Measurements from ENCODE around the gene RITA1.

DNA sequence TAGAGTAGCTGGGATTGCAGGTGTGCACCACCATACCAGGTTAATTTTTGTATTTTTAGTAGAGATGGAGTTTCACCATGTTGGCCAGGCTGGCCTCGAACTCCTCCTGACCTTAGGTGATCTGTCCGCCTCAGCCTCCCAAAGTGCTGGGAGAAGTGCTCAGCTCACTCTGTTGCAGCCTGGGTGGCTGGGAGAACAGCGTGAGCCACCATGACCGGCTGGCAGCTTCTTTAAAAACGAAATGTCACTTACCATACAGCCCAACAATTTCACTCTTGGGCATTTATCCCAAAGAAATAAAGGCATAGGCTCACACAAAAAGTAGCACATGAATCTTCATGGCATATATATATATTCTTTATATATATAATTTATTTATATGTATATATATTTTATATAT, 40.7 kb upstream of the RITA1 start:
- TF ChIP-seq YY1 (IDR thresholded peaks at IDR 0.05; ENCODE audit: insufficient read depth, insufficient read length) = no peak
- TF ChIP-seq SUZ12 (IDR thresholded peaks at IDR 0.05; ENCODE audit: extremely low read depth, insufficient read depth, insufficient read length) = no peak
- TF ChIP-seq ZNF274 (IDR thresholded peaks at IDR 0.05; ENCODE audit: low read depth, low read length) = no peak

All from NT2/D1 (cell line).